B cell (primary cell): ENCODE results near the gene NTNG1.
A peak's percentile ranks its signal among the peaks of the same experiment; 100 is the strongest.

Source experiments
- CTCF ChIP-seq: fragments of 200-600 bp; IDR thresholded peaks from one replicate; pipeline ENCODE4 v1.8.0; 2022; ENCODE audit warnings: antibody characterized with exemption, mild to moderate bottlenecking
- EZH2 ChIP-seq: IDR thresholded peaks from 2 replicates; pipeline ENCODE4 v1.6.1; 2012; ENCODE audit warnings: borderline replicate concordance, low read depth, mild to moderate bottlenecking, moderate library complexity, low read length; ENCODE audit not compliant: insufficient read depth, poor library complexity, severe bottlenecking

GRCh38 chr1:107529511-107530149 is 388.8 kb downstream of the NTNG1 start:
- peak; percentile 92 for TF ChIP-seq CTCF
- TF ChIP-seq EZH2 = no peak
